Nephron (organoid): ENCODE data around the gene RAB9A.

Experiments used
- H3K27ac Mint-ChIP-seq, 3 experiments: 2 replicates each; pipeline ENCODE4 v1.8.0; 2020; ENCODE audit warnings: mixed read lengths in 3 of 3, mild to moderate bottlenecking in 2 of 3, moderate library complexity in 1 of 3
- H3K27me3 Mint-ChIP-seq: 2 replicates; pipeline ENCODE4 v1.8.0; 2021; ENCODE audit warnings: low read depth, mild to moderate bottlenecking, moderate library complexity, mixed read lengths
- H3K36me3 Mint-ChIP-seq: 2 replicates; pipeline ENCODE4 v1.8.0; 2020; ENCODE audit warnings: low read depth, mixed read lengths
- H3K4me1 Mint-ChIP-seq: 2 replicates; pipeline ENCODE4 v1.8.0; 2020; ENCODE audit warnings: mixed read lengths
- H3K4me3 Mint-ChIP-seq, 3 experiments: 2 replicates each; pipeline ENCODE4 v1.8.0; 2020; ENCODE audit warnings: mild to moderate bottlenecking in 3 of 3, mixed read lengths in 3 of 3, moderate library complexity in 2 of 3
- H3K9me3 Mint-ChIP-seq: 2 replicates; pipeline ENCODE4 v1.8.0; 2020; ENCODE audit warnings: mixed read lengths
- CTCF ChIP-seq, 3 experiments: fragments of 200-600 bp; sonication (generic); IDR thresholded peaks; one replicate each; pipeline ENCODE4 v1.5.0; 2021; ENCODE audit warnings: antibody characterized with exemption in 3 of 3; ENCODE audit not compliant: unreplicated experiment in 3 of 3

RAB9A gene

DNA sequence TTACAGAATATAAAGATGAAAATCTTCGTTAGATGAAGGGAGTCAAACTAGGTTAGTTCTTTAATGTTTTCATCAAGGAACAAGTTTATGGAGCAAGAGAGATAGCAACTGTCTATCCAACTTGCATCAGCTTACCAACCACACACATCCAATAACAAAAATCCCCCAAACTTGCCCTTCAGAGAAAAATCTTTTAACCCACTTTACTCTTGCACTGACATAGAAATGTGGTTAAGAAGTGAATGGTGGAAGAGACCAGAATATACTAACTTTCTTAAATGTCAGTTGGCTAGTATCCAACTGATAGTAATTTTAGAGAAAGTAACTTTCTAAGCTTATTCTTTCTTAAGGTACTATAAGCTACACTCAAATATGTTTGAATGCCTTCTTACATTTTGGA is 1.7 kb upstream of the RAB9A start:
- H3K36me3 Mint-ChIP-seq = no peaks in the 10 kb centered on the region
- H3K27ac Mint-ChIP-seq = no peak overlapping the region
- peaks cover 10% of the 10 kb centered on the region for H3K4me1 Mint-ChIP-seq

GRCh38 chrX:13688384-13688957 is 457 bp upstream of the RAB9A start:
- Mint-ChIP-seq H3K4me3 (peak overlapping the region; percentile 89 to 92 (median 90)), H3K27me3 (no peaks in the 10 kb centered on the region), H3K27ac (peak overlapping the region; percentile 45 to 94 (median 84)), H3K36me3 (no peaks in the 10 kb centered on the region), H3K4me1 (peaks cover 22% of the 10 kb centered on the region), H3K9me3 (peaks cover 6% of the 10 kb centered on the region)
- no peak for TF ChIP-seq CTCF (IDR thresholded peaks at IDR 0.05; ENCODE audit: unreplicated experiment in 3 of 3)

More for the DNA sequence above, 1.7 kb upstream of the RAB9A start:
- H3K4me3 Mint-ChIP-seq = peak overlapping the region in 1 of 3 experiments; percentile 33
- no peaks in the 10 kb centered on the region for H3K27me3 Mint-ChIP-seq
- H3K9me3 Mint-ChIP-seq = peaks cover 6% of the 10 kb centered on the region
- TF ChIP-seq CTCF (IDR thresholded peaks at IDR 0.05; ENCODE audit: unreplicated experiment in 3 of 3) = no peak

- no peak for TF ChIP-seq CTCF (IDR thresholded peaks at IDR 0.05; ENCODE audit: unreplicated experiment in 3 of 3)
- Mint-ChIP-seq H3K4me3 (peak overlapping the region; percentile 89 to 92 (median 90)), H3K9me3 (peaks cover 6% of the 10 kb centered on the region), H3K27ac (peak overlapping the region; percentile 45 to 94 (median 84)), H3K4me1 (peaks cover 28% of the 10 kb centered on the region), H3K27me3 (no peaks in the 10 kb centered on the region), H3K36me3 (no peaks in the 10 kb centered on the region)
Measured at GRCh38 chrX:13689741-13690211, 848 bp downstream of the RAB9A start.

GRCh38 chrX:13690836-13691235 is 1.9 kb downstream of the RAB9A start:
- peaks cover 6% of the 10 kb centered on the region for H3K9me3 Mint-ChIP-seq
- H3K27ac Mint-ChIP-seq = peak overlapping the region; percentile 45 to 94 (median 84)
- H3K4me1 Mint-ChIP-seq = peaks cover 37% of the 10 kb centered on the region
- H3K27me3 Mint-ChIP-seq = no peaks in the 10 kb centered on the region
- peak overlapping the region; percentile 89 to 92 (median 90) for H3K4me3 Mint-ChIP-seq
- TF ChIP-seq CTCF (IDR thresholded peaks at IDR 0.05; ENCODE audit: unreplicated experiment in 3 of 3) = no peak
- H3K36me3 Mint-ChIP-seq = no peaks in the 10 kb centered on the region

- no peak for TF ChIP-seq CTCF (IDR thresholded peaks at IDR 0.05; ENCODE audit: unreplicated experiment in 3 of 3)
- no peaks in the 10 kb centered on the region for H3K27me3 Mint-ChIP-seq
- H3K4me3 Mint-ChIP-seq = no peak overlapping the region
Measured at GRCh38 chrX:13691841-13692371, 3.0 kb downstream of the RAB9A start.

GRCh38 chrX:13692771-13693231 is 3.9 kb downstream of the RAB9A start:
- H3K4me1 Mint-ChIP-seq = peaks cover 43% of the 10 kb centered on the region
- H3K27me3 Mint-ChIP-seq = no peaks in the 10 kb centered on the region
- peak overlapping the region in 1 of 3 experiments; percentile 10 for H3K4me3 Mint-ChIP-seq
- no peak for TF ChIP-seq CTCF (IDR thresholded peaks at IDR 0.05; ENCODE audit: unreplicated experiment in 3 of 3)
- H3K36me3 Mint-ChIP-seq = no peaks in the 10 kb centered on the region
- H3K27ac Mint-ChIP-seq = peak overlapping the region; percentile 28 to 37 (median 32)
- peaks cover 3% of the 10 kb centered on the region for H3K9me3 Mint-ChIP-seq

More at GRCh38 chrX:13691841-13692371, 3.0 kb downstream of the RAB9A start:
- H3K36me3 Mint-ChIP-seq = no peaks in the 10 kb centered on the region
- no peak overlapping the region for H3K27ac Mint-ChIP-seq
- H3K9me3 Mint-ChIP-seq = peaks cover 6% of the 10 kb centered on the region
- H3K4me1 Mint-ChIP-seq = peaks cover 37% of the 10 kb centered on the region
